K562 (cell line): ENCODE measurements around the gene CLK4. TPM values are rescaled to one million over a fixed set of nuclear protein-coding genes. Genes with fewer than 3 reads are reported as not detected.

Experiments used
- ATF7 ChIP-seq: fragments of 450-650 bp; IDR thresholded peaks from 2 replicates; pipeline ENCODE4 v1.7.1; 2014; ENCODE audit warnings: mild to moderate bottlenecking, moderate library complexity
- CHD2 ChIP-seq: IDR thresholded peaks from 2 replicates; pipeline ENCODE4 v1.6.1; 2011; ENCODE audit warnings: low read depth, low read length
- CREBBP ChIP-seq: IDR thresholded peaks from one replicate; pipeline ENCODE4 v1.6.1; 2012; ENCODE audit warnings: low read depth, mild to moderate bottlenecking, control low read depth, inconsistent platforms, low read length
- NR2C2 ChIP-seq, 2 experiments: fragments of 200-800 bp in 1 of 2; sonication (Bioruptor generic) in 1 of 2; sonication (generic) in 1 of 2; formaldehyde crosslinking in 1 of 2; IDR thresholded peaks; 2 replicates each; pipeline versions ENCODE4 v1.6.1 to v1.8.0; 2016 to 2022; ENCODE audit warnings: mild to moderate bottlenecking in 1 of 2, missing compliant biosample characterization in 1 of 2, missing genetic modification characterization in 1 of 2, missing genetic modification reagents in 1 of 2
- SAP30 ChIP-seq: fragments of 200-600 bp; sonication (generic); IDR thresholded peaks from 2 replicates; pipeline ENCODE4 v1.6.1; 2012; ENCODE audit warnings: borderline replicate concordance, low read depth, mild to moderate bottlenecking, moderate library complexity, low read length, control low read depth, inconsistent platforms; ENCODE audit not compliant: insufficient read depth, poor library complexity, severe bottlenecking
- TOE1 ChIP-seq, 2 experiments: fragments of 450-650 bp in 1 of 2; sonication (generic) in 1 of 2; formaldehyde crosslinking in 1 of 2; IDR thresholded peaks; 2 replicates each; pipeline versions ENCODE4 v1.7.1 to v1.8.0; 2016 to 2022; ENCODE audit warnings: borderline replicate concordance in 2 of 2, mild to moderate bottlenecking in 2 of 2, antibody characterized with exemption in 1 of 2, inconsistent platforms in 1 of 2, low read depth in 1 of 2, missing genetic modification reagents in 1 of 2, moderate library complexity in 1 of 2
- ZNF318 ChIP-seq, 2 experiments: fragments of 450-650 bp; IDR thresholded peaks; 2 replicates each; pipeline ENCODE4 v1.6.1; 2016; ENCODE audit warnings: mild to moderate bottlenecking in 2 of 2, borderline replicate concordance in 1 of 2, low read depth in 1 of 2, moderate library complexity in 1 of 2
- polyA plus RNA-seq, 8 experiments: library from polyadenylated mRNA; depleted of rRNA in 4 of 8; stranded (reverse) in 5 of 8; unstranded in 3 of 8; fragments of >200 nt; fragmentation: Nextera tagmentation in 2 of 8; fragmentation: Illumina TruSeq in 1 of 8; extraction: Ambion mirVana in 2 of 8; extraction: Trizol in 1 of 8; gene quantifications; 2 replicates each; pipeline versions ENCODE4 v1.2.1 to v1.2.3, GENCODE V29; 2011 to 2014; ENCODE audit warnings: inconsistent platforms in 1 of 8, missing spikeins in 1 of 8
- total RNA-seq, 7 experiments: library from RNA; depleted of rRNA in 6 of 7; stranded (reverse); fragments of >200 nt in 6 of 7; fragmentation: Illumina TruSeq in 2 of 7; extraction: Trizol in 2 of 7; gene quantifications; 2 replicates each; pipeline versions ENCODE4 v1.2.1 to v1.2.3, GENCODE V29; 2011 to 2021; ENCODE audit warnings: low replicate concordance in 1 of 7
- TF ChIP-seq, protein P1 (sequence below): fragments of 450-650 bp; IDR thresholded peaks from 2 replicates; pipeline ENCODE4 v1.6.1; 2016; ENCODE audit warnings: low read depth

Gene CLK4
- total and polyA plus RNA-seq, 9 of the 15 experiments (the other 6 are each of a cell fraction or from before 2014, with no cell fraction given): 10.5 to 23.1 (median 13.9) TPM

- no peak for TF ChIP-seq ZNF318 (IDR thresholded peaks at IDR 0.05; ENCODE audit: borderline replicate concordance in 1 of 2, low read depth in 1 of 2)
- no peak for TF ChIP-seq NR2C2 (CRISPR knock-in tag; IDR thresholded peaks at IDR 0.05)
- no peak for TF ChIP-seq NR2C2 (tag; IDR thresholded peaks at IDR 0.05)
- no peak for TF ChIP-seq CHD2
- TF ChIP-seq ATF7: no peak
- TF ChIP-seq, protein P1, sequence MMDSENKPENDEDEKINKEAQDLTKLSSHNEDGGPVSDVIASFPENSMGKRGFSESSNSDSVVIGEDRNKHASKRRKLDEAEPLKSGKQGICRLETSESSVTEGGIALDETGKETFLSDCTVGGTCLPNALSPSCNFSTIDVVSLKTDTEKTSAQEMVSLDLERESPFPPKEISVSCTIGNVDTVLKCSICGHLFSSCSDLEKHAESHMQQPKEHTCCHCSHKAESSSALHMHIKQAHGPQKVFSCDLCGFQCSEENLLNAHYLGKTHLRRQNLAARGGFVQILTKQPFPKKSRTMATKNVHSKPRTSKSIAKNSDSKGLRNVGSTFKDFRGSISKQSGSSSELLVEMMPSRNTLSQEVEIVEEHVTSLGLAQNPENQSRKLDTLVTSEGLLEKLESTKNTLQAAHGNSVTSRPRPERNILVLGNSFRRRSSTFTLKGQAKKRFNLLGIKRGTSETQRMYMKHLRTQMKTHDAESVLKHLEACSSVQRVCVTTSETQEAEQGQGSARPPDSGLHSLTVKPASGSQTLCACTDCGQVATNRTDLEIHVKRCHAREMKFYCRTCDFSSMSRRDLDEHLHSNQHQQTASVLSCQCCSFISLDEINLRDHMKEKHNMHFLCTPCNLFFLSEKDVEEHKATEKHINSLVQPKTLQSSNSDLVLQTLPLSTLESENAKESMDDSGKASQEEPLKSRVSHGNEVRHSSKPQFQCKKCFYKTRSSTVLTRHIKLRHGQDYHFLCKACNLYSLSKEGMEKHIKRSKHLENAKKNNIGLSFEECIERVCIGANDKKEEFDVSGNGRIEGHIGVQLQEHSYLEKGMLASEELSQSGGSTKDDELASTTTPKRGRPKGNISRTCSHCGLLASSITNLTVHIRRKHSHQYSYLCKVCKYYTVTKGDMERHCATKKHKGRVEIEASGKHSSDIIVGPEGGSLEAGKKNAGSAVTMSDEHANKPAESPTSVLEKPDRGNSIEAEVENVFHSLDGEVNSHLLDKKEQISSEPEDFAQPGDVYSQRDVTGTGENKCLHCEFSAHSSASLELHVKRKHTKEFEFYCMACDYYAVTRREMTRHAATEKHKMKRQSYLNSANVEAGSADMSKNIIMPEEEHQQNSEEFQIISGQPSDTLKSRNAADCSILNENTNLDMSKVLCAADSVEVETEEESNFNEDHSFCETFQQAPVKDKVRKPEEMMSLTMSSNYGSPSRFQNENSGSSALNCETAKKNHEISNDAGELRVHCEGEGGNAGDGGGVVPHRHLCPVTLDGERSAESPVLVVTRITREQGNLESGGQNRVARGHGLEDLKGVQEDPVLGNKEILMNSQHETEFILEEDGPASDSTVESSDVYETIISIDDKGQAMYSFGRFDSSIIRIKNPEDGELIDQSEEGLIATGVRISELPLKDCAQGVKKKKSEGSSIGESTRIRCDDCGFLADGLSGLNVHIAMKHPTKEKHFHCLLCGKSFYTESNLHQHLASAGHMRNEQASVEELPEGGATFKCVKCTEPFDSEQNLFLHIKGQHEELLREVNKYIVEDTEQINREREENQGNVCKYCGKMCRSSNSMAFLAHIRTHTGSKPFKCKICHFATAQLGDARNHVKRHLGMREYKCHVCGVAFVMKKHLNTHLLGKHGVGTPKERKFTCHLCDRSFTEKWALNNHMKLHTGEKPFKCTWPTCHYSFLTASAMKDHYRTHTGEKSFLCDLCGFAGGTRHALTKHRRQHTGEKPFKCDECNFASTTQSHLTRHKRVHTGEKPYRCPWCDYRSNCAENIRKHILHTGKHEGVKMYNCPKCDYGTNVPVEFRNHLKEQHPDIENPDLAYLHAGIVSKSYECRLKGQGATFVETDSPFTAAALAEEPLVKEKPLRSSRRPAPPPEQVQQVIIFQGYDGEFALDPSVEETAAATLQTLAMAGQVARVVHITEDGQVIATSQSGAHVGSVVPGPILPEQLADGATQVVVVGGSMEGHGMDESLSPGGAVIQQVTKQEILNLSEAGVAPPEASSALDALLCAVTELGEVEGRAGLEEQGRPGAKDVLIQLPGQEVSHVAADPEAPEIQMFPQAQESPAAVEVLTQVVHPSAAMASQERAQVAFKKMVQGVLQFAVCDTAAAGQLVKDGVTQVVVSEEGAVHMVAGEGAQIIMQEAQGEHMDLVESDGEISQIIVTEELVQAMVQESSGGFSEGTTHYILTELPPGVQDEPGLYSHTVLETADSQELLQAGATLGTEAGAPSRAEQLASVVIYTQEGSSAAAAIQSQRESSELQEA: no peak
- TF ChIP-seq SAP30: no peak
- no peak for TF ChIP-seq TOE1 (IDR thresholded peaks at IDR 0.05; ENCODE audit: borderline replicate concordance)
- TF ChIP-seq TOE1 (CRISPR knock-in tag; IDR thresholded peaks at IDR 0.05; ENCODE audit: borderline replicate concordance, low read depth): no peak
- TF ChIP-seq CREBBP: no peak
Measured at GRCh38 chr5:178564397-178564796, 62.5 kb downstream of the CLK4 start (continued).
